Measurements from ENCODE around the gene GASK1B. TPM values are rescaled to one million over a fixed set of nuclear protein-coding genes. Genes with fewer than 3 reads are reported as not detected.
A peak's percentile ranks its signal among the peaks of the same experiment; 100 is the strongest.

GASK1B gene
- total and polyA plus RNA-seq, 2 donors (not counting 1 experiment from before 2014, with no cell fraction given): 23.6 to 51.6 TPM

DNA sequence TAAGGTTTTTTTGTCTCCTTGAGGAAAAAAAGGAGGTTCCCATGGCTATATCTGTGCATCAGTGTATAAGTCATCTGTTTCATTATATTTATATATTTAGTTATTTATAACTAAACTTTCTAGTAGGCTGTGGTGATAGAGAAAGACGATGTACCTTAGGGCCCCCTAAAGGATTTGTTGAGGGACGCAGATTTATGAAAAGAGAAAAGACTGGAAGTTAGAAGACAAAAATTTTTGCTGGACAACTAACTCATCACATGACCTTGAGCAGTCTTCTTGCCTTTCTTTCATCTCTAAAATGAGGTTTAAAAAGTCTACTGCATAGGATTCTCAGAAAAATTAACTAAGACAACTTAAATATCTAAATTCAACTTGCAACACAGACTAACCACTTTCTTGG, 6.1 kb downstream of the GASK1B start:
- Histone ChIP-seq H3K4me3 (replicated peaks in 1 of 4; ENCODE audit: control extremely low read depth in 1 of 4, insufficient read depth in 1 of 4, low read depth in 3 of 4, low read length in 4 of 4) (peak overlapping the region in 1 of 4 experiments; percentile 15), H4K20me1 (ENCODE audit: control insufficient read depth, extremely low read depth, insufficient read depth, low read length) (no peaks in the 10 kb centered on the region), H3K79me2 (ENCODE audit: control insufficient read depth, insufficient read depth, low read length) (no peaks in the 10 kb centered on the region), H3K9me3 (ENCODE audit: control insufficient read depth, insufficient read depth, low read depth, low read length) (no peaks in the 10 kb centered on the region), H3K27me3 (ENCODE audit: control insufficient read depth, insufficient read depth, low read length) (no peaks in the 10 kb centered on the region), H2AFZ (ENCODE audit: low read length) (no peak overlapping the region), H3K4me2 (ENCODE audit: extremely low read depth, insufficient read depth, low read length) (no peak overlapping the region), H3K4me1 (ENCODE audit: control insufficient read depth, extremely low read depth, insufficient read depth, low read length) (peaks cover 6% of the 10 kb centered on the region), H3K27ac (ENCODE audit: insufficient read depth, low read length) (no peak overlapping the region), H3K36me3 (ENCODE audit: control insufficient read depth, insufficient read depth, low read length) (no peaks in the 10 kb centered on the region), H3K9ac (ENCODE audit: insufficient read depth, low read length) (no peak overlapping the region)
- DNase-seq (ENCODE audit: low read depth in 2 of 2): peak in 1 of 2 donors; percentile 8
- TF ChIP-seq EZH2 (IDR thresholded peaks at IDR 0.05; ENCODE audit: low read length, missing control alignments): no peak

- no peak overlapping the region for H3K27ac ChIP-seq (ENCODE audit: insufficient read depth, low read length)
- no peaks in the 10 kb centered on the region for H3K27me3 ChIP-seq (ENCODE audit: control insufficient read depth, insufficient read depth, low read length)
- H3K9me3 ChIP-seq (ENCODE audit: control insufficient read depth, insufficient read depth, low read depth, low read length): no peaks in the 10 kb centered on the region
- no peak overlapping the region for H2AFZ ChIP-seq (ENCODE audit: low read length)
- TF ChIP-seq, protein P1, sequence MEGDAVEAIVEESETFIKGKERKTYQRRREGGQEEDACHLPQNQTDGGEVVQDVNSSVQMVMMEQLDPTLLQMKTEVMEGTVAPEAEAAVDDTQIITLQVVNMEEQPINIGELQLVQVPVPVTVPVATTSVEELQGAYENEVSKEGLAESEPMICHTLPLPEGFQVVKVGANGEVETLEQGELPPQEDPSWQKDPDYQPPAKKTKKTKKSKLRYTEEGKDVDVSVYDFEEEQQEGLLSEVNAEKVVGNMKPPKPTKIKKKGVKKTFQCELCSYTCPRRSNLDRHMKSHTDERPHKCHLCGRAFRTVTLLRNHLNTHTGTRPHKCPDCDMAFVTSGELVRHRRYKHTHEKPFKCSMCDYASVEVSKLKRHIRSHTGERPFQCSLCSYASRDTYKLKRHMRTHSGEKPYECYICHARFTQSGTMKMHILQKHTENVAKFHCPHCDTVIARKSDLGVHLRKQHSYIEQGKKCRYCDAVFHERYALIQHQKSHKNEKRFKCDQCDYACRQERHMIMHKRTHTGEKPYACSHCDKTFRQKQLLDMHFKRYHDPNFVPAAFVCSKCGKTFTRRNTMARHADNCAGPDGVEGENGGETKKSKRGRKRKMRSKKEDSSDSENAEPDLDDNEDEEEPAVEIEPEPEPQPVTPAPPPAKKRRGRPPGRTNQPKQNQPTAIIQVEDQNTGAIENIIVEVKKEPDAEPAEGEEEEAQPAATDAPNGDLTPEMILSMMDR (conservative IDR thresholded peaks at IDR 0.05 in 1 of 2, IDR thresholded peaks at IDR 0.05 in 1 of 2; ENCODE audit: low read depth in 1 of 2, low read length in 2 of 2): no peak
- TF ChIP-seq EZH2 (IDR thresholded peaks at IDR 0.05; ENCODE audit: low read length, missing control alignments): no peak
- peaks cover 4% of the 10 kb centered on the region for H3K4me1 ChIP-seq (ENCODE audit: control insufficient read depth, extremely low read depth, insufficient read depth, low read length)
- H3K4me3 ChIP-seq (replicated peaks in 1 of 4; ENCODE audit: control extremely low read depth in 1 of 4, insufficient read depth in 1 of 4, low read depth in 3 of 4, low read length in 4 of 4): no peak overlapping the region
- H3K4me2 ChIP-seq (ENCODE audit: extremely low read depth, insufficient read depth, low read length): no peak overlapping the region
- no peak for DNase-seq (ENCODE audit: low read depth in 2 of 2)
- no peaks in the 10 kb centered on the region for H3K79me2 ChIP-seq (ENCODE audit: control insufficient read depth, insufficient read depth, low read length)
- no peak overlapping the region for H3K9ac ChIP-seq (ENCODE audit: insufficient read depth, low read length)
- H3K36me3 ChIP-seq (ENCODE audit: control insufficient read depth, insufficient read depth, low read length): no peaks in the 10 kb centered on the region
- no peaks in the 10 kb centered on the region for H4K20me1 ChIP-seq (ENCODE audit: control insufficient read depth, extremely low read depth, insufficient read depth, low read length)
Measured at GRCh38 chr4:158164768-158165213, 8.0 kb downstream of the GASK1B start.

GRCh38 chr4:158163941-158164767, 8.7 kb downstream of the GASK1B start:
- H3K9ac ChIP-seq (ENCODE audit: insufficient read depth, low read length): no peak overlapping the region

More at GRCh38 chr4:158163941-158164767, 8.7 kb downstream of the GASK1B start:
- Histone ChIP-seq H3K4me1 (ENCODE audit: control insufficient read depth, extremely low read depth, insufficient read depth, low read length) (peaks cover 4% of the 10 kb centered on the region), H3K4me3 (replicated peaks in 1 of 4; ENCODE audit: control extremely low read depth in 1 of 4, insufficient read depth in 1 of 4, low read depth in 3 of 4, low read length in 4 of 4) (no peak overlapping the region), H4K20me1 (ENCODE audit: control insufficient read depth, extremely low read depth, insufficient read depth, low read length) (no peaks in the 10 kb centered on the region), H3K4me2 (ENCODE audit: extremely low read depth, insufficient read depth, low read length) (no peak overlapping the region), H3K79me2 (ENCODE audit: control insufficient read depth, insufficient read depth, low read length) (no peaks in the 10 kb centered on the region), H3K27ac (ENCODE audit: insufficient read depth, low read length) (no peak overlapping the region), H3K9me3 (ENCODE audit: control insufficient read depth, insufficient read depth, low read depth, low read length) (no peaks in the 10 kb centered on the region), H2AFZ (ENCODE audit: low read length) (no peak overlapping the region), H3K36me3 (ENCODE audit: control insufficient read depth, insufficient read depth, low read length) (no peaks in the 10 kb centered on the region), H3K27me3 (ENCODE audit: control insufficient read depth, insufficient read depth, low read length) (no peaks in the 10 kb centered on the region)
- TF ChIP-seq, protein P1 (conservative IDR thresholded peaks at IDR 0.05 in 1 of 2, IDR thresholded peaks at IDR 0.05 in 1 of 2; ENCODE audit: low read depth in 1 of 2, low read length in 2 of 2): no peak
- TF ChIP-seq EZH2 (IDR thresholded peaks at IDR 0.05; ENCODE audit: low read length, missing control alignments): no peak
- DNase-seq (ENCODE audit: low read depth in 2 of 2): peak in 1 of 2 donors; percentile 30
